HG03520 (cell line): ENCODE data around the gene STK11.
"Not testable (repeated sequence)": the region's sequence is repeated elsewhere in the genome, so short reads cannot be mapped to it uniquely, and the experiment has no call there.

Source experiments
- ATAC-seq: cut with Tn5 transposase; IDR thresholded peaks from one replicate; pipeline ENCODE4 v1.9.1; 2021; ENCODE audit warnings: mild to moderate bottlenecking, moderate library complexity; ENCODE audit not compliant: unreplicated experiment

STK11 gene

GRCh38 chr19:1206150-1206863 is 729 bp downstream of the STK11 start:
- ATAC-seq: no peak

- ATAC-seq: no peak
These were observed 1.4 kb downstream of the STK11 start for GRCh38 chr19:1206864-1207450.

GRCh38 chr19:1208830-1209229 is 3.3 kb downstream of the STK11 start:
- not testable (repeated sequence) for ATAC-seq

GRCh38 chr19:1210227-1210538 is 4.6 kb downstream of the STK11 start:
- no peak for ATAC-seq

GRCh38 chr19:1211494-1212234 is 6.1 kb downstream of the STK11 start:
- ATAC-seq: no peak

GRCh38 chr19:1213391-1214286 is 8.1 kb downstream of the STK11 start:
- no peak for ATAC-seq

- no peak for ATAC-seq
These were observed 8.8 kb downstream of the STK11 start for GRCh38 chr19:1214299-1214861.

GRCh38 chr19:1214862-1215731 is 9.5 kb downstream of the STK11 start:
- no peak for ATAC-seq

- no peak for ATAC-seq
These were observed 11.2 kb downstream of the STK11 start for GRCh38 chr19:1216756-1217155.

- ATAC-seq: no peak
These were observed 11.8 kb downstream of the STK11 start for GRCh38 chr19:1217366-1217765.

GRCh38 chr19:1218751-1219567 is 13.4 kb downstream of the STK11 start:
- no peak for ATAC-seq

- ATAC-seq: no peak
These were observed 14.4 kb downstream of the STK11 start for GRCh38 chr19:1219786-1220476.

GRCh38 chr19:1220477-1220930 is 14.9 kb downstream of the STK11 start:
- no peak for ATAC-seq

GRCh38 chr19:1220976-1221903 is 15.7 kb downstream of the STK11 start:
- no peak for ATAC-seq

- no peak for ATAC-seq
These were observed 16.3 kb downstream of the STK11 start for GRCh38 chr19:1221904-1222255.

GRCh38 chr19:1222394-1222793 is 16.8 kb downstream of the STK11 start:
- ATAC-seq: no peak
